ENCODE measurements around the gene KCNA2.

The KCNA2 gene

DNA sequence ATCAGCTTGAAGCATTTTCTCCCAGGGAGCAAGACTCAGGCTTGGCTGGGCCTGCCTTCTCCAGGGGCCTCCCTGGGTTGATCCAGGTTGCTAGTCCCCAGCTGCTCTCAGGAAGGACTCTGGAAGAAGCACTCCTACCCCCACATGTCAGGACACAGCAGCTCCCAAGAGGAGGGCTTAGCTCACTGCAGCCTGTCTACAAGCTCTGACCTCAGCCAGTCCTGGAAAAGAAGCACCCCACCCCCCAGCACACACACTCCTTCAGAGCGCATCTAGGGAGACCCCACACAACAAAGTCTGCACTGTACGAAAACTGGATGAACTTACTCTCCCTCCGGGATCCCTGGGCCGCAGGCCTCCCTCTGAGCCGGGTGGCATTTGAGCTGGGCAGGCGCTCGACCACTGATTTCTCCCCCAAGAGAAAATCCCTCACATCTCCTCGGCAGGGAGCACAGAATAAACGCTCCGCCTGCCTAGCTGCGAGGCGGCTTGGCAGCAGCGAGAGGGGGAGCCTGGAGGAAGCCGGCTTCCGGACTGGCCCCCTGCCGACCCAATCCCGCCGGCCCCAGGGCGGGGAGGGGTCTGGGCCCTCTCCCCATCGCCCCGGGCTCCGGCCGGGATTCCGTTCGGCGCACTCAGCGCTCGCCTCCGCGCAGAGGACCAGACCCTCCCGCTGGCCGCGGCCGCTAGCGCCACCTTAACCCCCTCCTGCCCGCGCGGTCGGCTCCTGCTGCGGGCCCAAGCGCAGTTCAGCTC is at the start of gene KCNA2:
TSS of gene KCNA2 (minus strand) at position 458 of the 756 bp plus-strand sequence. CDS start 1,576 bp downstream, outside the sequence.
- DNase-seq (ENCODE audit: low read depth in 2 of 2): no peak

DNA sequence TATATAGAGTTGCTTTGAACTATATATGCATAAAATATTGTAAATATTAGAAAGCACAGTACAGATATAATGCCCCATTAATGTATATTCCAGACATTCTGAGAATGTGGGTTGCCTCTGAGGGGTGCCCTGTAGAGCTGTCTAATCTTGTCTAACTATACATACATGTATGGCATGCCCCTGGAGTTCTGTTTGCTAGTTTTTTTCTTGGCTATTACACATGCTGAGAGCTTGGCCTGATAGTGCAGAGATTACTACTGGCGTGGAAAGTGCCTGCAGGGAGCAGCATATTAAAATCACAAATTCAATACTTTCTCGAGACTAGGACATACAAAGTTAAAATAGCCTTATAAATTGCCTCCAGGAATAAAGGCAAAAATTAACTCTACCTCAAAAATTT is 44.5 kb upstream of the KCNA2 start:
- no peak for DNase-seq (ENCODE audit: low read depth in 2 of 2)

DNA sequence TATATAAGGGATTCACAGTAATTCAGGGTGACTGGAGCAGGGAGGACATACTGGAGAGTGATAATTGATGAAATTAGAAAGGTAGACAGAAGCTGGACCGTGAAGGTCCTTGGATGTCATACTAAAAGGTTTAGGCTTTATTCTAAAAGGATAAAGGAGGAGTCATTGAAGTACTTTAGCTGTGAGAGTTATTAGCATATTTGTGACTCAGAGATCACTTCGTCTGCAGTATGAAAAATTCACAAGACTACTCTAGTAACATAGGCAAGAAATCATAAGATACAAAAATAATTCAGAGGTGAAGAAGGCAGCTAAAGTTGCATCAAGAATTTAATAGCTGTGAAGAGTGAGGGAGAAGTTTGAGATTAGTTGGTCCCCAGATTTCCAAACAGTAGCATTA is 42.3 kb upstream of the KCNA2 start:
- DNase-seq (ENCODE audit: low read depth in 2 of 2): no peak

DNA sequence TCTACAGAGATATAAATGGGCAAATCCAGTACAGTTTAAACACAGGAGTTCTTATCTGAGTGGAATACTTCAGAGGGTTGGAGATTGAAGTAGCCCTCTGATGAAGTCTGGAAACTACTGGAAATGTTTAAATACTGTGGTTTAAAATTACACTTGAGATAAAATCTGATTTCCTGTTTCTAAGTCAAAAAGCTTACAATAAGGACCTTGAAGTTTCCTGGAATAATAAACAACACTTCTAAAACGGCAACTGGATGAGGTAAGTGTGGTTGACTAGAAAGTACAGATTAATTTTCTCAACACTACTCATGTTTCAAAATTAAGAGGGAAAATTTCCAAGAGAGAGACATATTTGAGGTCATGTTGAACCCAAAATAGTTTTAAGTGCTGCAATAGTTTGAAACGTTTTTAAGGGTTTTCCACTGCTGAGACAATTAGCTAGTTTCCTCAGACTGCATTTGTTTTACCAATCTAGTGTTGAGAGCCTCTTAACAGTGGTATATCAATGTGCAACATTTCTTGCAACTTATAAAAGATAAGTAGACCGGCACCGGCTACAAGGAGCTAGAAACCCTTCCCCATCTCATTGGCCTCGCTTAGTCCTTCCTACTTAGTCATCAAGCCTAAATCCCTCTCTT is 41.2 kb upstream of the KCNA2 start:
- peak; percentile 8 to 18 for DNase-seq (ENCODE audit: low read depth in 2 of 2)

DNA sequence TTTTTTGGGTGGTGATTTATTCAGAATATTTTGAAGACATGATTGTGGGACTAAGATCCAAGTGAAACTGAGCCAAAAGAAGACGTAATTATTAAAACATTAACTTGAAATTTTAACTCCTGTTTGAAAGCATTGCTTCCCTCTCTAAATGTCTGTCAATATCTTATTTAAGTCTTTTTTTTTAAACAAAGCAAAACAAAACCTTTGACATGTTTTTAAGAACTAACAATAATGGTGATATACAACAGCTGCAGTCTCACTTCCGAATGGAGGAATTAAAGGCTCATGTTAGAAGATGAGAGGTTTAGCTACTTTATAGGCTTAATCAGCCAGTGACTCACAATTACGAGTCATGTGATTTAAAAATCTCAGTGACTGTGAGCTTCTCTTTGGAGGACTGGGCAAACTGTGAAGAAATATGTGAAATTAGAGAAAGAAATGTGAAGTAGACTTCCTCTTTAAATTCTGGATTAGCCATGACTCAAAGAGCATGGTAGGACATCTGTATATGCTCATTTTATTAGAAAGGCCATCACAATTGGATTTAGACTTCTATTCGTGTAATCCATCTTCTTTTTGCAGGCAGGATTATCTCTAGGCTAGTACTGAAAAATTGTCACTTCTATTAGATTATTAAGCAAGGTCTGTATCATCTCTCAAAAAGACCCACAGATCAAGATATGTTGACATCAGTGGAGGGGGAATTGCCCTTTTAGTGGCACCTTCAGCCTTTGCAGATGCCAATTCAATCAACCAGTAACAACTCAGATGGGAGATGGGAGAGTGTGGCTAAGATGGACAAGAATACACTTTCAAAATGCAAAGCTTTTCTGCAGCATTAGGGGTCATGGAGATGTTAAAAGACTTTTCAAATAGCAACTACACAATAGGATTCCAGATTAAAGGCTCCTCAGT is 39.9 kb upstream of the KCNA2 start:
- DNase-seq (ENCODE audit: low read depth in 2 of 2): peak in 1 of 2 experiments; percentile 6

DNA sequence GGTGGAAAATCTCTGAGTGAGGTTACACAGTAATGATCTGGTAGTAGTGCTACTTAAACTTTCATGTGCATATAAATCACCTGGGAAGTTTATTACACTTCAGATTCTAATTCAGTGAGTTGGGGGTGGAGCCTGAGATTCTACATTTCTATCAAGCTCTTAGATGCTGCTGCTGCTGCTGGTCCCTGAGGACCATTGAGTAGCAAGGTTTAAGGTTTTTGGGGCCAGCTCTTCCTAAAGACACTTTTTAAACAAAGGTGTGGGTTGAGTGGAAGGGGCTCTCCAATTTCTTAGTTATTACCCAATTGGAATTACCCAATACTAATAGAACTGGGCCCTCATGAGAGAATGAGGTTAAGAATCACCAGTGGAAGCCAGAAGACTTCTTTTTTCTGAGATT is 39.1 kb upstream of the KCNA2 start:
- DNase-seq (ENCODE audit: low read depth in 2 of 2): no peak

DNA sequence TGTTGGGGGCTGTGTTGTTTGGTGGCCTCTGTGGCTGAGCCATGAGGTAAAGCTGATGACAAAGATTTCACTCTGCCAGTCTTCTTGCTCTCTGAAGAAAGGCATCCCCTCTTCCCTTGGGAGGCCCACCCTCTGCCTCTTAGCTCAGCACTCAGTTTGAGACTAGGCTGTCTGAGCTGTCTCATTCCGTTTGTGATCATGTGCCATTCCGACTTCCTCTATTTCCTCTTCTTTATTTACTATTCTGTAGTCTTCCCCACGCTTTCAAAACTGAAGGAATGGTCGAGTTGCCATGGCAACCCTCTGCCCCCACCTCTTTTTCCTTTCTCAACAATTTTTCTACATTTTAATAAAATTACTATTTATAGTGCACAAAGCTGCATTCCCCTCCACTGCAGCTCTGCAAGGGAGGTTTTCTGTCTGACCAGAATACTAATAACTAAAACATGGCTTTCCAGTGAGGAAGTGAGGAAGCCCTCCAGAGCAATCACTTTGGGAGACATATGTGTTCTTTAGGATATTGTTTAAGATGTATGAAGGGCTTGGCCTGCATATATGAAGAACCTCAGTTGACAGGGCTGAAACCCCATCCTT is 37.8 kb upstream of the KCNA2 start:
- no peak for DNase-seq (ENCODE audit: low read depth in 2 of 2)

DNA sequence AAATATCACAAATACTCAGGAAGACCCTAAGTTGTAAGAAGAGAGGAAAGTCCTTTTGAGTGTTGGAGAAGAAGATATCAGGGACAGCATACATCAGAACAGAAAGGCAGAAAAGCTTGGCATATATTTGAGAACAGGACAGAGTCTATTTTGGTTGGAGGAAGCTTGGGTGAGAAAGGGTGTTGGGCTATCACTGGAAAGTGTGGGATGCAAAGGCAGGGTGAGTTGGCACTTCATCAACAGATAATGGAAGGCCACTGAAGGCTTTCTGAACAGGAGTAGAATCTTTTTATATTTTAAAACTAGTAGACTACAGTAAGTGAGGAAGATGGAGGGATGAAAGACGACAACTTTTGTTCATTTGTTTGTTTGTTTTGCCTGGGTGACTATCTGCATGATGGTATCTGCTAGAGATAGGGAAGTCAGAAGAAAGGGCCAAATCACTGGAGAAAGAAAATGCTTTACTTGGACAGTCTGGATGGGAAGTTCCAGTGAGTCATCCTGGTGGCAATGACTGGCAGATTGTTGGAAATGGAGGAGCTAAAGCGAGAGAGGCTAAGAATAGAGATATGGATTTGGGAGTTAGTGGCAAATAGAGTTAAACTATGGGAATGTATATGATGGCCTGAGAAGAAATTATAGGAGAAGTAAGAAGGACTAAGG is 33.7 kb upstream of the KCNA2 start:
- DNase-seq (ENCODE audit: low read depth in 2 of 2): no peak

DNA sequence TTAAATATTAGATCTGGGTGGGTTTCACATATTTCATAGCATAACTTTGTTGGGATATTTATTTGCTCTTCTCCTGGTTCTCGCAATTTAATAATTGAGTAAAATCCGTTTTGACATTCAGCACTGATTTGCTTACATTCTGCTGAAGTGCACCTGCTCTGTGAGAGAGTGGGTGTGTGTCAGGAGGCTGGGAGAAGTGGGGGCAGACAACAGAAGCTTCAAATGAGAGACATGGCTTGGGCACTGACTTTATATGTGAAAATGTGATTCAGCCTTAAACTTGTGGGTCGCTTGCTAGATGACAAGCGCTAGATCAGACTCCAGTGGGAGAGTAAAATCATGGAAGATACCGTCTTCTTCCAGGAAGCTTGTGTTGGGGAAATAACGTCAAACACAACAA is 32.4 kb upstream of the KCNA2 start:
- DNase-seq (ENCODE audit: low read depth in 2 of 2): no peak

DNA sequence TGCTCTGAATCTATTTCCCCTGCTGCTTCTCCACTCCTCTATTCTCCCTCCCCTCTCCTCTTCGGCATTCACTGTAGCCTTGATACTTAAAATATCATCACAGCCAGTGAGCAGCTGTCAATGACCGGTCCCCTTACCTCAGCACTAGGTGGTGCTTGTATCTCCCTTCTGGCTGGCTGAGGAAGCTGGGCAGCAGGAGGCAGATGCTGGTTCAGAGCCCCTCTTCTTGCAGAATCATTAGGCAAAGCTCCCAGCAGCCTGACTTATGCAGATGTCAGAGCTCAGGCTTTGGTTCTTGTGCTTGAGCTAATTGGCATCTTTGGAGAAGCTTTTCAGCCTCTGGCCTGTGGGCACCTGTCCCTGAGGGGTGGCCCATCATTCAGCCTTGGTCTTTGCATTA is 31.9 kb upstream of the KCNA2 start:
- no peak for DNase-seq (ENCODE audit: low read depth in 2 of 2)

DNA sequence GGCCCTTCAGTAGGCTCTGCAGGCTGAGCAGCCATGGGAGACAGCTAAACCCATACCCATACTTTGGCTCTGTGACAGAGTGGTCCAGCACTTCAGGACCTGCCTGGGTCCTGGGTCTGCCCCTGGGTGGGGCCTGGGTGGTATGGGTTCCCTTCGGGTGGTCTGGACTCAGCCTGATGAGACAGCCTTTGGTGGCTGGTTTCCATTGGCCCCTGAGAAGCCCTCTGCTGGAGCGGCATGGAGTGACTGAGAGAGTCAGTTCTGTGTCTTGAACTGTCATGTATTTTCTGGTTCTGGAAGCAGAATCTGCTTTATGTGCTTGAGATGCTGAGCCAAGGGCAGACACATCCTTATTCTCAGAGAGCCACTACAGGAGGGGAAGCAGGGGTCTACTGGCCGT is 31.3 kb upstream of the KCNA2 start:
- DNase-seq (ENCODE audit: low read depth in 2 of 2): no peak

DNA sequence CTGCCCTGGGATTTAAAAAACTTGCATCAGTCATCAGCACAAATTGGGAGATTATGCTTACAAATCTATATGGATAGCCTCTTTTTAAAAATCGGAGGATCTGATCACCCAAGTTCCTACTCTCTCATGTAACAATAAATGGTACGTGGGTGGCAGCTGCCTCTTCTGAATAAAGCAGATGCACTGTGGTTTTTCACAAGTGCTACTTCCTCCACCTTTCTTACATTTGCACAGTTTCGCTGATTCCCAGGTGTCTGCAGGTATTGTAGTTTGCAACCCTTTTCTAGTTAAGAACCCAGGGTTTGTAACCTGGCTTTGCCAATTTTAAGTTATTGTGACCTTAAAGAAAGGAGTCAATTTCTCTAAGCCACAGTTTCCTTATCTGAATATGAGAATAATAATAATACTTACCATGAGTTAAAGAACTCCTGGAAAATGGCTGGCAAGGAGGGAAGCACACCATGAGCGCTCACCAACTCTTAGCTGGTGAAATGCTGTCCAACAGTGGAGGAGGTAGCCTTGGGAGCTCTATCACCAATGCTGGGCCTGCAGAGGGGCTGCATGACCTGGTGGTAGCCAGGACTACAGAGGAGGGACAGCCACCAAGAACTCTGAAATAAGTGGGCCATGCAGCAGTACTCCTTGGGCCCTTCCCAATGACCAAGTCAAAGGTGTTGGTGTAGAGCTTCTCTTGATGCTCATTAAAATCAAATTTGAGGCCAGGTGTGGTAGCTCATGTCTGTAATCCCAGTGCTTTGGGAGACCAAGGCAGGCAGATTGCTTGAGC is 30.2 kb upstream of the KCNA2 start:
- no peak for DNase-seq (ENCODE audit: low read depth in 2 of 2)

DNA sequence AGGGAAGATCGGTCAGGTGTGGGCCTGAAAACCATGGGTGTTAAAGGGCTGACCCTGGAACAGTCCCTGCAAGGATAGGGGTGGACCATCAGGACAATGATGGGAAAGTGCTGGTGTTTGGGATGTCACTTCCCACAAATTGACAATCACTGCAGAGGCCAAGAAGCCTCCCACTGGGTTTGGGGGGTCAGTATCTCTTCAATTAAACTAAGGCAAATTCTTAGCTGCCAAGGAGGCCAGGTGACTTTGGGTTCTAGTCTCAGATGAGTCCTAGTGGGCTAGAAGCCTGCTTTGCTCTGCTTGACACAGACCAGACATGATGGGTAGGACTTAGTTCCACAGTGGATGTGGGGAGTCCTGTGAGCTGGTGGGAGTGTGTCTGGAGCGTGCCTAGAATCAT is 29.3 kb upstream of the KCNA2 start:
- no peak for DNase-seq (ENCODE audit: low read depth in 2 of 2)

DNA sequence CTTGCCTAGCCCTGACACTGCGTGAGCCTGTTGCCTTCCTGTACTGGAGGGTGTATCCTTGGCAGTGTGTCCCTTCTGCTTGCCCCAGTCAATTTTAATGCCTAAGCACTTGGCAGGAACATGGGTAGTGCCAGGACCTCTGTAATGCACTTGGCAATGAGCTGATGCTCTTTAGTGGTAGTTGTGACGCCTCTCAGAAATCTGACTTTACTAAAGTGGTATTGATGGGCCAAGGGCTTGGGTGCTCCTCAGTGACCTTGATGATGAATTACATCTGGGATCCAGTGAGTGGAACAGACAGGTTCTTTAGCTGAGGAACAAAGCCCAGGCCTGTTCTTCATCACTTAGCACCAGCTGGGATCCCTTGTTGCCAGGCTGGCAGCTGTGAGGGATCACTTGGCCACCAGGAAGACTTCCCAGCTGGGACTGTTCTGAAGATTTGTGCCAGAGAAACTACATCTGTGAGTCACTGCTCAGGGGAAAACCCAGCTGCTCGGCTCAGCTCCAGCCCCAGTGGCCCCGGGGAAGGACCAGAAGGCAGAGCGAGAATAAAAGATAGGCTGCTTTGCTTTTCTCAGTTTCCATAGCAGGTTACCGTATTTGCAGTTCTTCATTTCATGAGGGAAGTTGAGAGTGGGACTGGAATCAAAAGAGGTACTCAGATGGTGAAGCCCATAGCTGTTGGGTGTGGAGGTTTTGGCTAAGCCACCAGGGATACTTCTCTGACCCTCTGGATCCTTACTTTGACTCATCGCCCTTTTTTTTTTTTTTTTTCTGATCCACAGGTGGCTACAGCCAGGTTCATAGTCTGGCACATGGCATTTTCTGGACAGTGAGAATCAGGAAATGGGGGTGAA is 28.5 kb upstream of the KCNA2 start:
- DNase-seq (ENCODE audit: low read depth in 2 of 2): no peak

DNA sequence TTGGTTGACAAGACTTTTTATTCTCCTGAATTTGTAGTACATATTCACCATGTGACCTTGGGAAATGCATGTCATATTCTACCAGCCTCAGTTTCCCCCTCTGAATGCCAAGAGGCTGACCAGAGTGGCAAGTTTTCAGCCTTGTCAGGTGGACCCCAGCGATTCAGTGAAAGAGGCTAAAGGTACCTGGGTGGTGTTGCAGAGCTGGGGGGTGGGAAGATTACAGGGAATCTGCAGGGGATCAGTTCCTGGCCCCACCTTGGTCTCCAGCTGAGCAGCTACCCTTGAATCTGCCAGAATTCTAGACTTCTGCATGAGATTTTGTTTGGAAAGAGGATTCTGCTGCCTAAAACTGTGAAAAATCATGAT is 27.9 kb upstream of the KCNA2 start:
- DNase-seq (ENCODE audit: low read depth in 2 of 2): no peak

DNA sequence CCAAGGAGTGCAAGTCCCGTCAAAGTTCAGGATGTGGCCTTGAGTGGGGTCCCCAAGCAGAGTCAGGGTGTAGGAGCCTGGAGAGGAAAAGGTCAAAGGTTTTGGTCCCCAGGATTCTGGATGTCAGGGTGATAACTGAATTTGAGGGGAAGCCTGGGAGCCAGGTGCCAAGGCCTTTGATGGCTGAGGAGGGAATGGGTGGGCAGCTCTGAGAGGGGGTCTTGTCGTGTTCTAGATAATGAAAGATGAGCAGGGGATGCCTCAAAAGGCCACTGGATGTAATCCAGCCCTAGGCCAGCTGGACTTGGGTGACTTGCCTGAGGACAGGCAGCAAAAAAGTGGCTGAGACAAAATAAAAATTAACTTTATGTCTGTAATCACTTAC is 27.5 kb upstream of the KCNA2 start:
- no peak for DNase-seq (ENCODE audit: low read depth in 2 of 2)

DNA sequence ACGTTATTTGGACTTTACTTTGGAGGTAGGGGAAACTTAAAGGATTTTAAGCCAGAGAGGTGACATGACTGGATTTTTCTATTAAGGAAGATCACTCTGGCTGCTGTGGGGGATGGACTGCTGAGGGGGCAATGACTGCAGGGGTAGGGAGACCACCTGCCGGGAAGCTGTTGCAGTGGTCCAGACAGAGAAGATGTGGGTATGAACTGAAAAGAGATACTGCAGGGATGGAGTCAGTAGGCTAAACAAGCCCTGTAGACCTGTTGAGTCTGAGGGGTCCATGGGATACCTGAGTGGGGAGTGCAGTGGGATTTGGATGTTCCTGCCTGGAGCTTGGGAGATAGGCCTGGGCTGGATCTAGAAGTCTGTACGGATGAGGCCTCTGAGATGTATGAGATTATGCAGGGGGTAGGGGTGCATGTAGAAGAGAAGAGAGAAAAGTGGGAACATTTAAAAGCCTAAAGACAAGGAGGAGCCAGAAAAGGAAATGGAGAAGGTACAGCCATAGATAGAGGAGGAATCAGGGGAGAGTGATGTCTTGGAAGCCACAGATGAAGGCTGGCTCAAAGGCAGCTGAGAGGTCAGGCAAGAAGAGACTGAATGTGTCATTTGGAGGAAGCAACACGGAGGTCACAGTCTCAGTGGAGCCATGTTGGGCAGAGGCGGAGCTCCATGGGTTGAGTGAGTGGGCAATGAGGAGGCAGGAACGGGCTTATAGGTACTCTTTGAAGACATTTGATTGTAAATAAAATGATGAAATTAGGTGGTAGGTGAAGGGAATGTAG is 25.9 kb upstream of the KCNA2 start:
- DNase-seq (ENCODE audit: low read depth in 2 of 2): no peak

DNA sequence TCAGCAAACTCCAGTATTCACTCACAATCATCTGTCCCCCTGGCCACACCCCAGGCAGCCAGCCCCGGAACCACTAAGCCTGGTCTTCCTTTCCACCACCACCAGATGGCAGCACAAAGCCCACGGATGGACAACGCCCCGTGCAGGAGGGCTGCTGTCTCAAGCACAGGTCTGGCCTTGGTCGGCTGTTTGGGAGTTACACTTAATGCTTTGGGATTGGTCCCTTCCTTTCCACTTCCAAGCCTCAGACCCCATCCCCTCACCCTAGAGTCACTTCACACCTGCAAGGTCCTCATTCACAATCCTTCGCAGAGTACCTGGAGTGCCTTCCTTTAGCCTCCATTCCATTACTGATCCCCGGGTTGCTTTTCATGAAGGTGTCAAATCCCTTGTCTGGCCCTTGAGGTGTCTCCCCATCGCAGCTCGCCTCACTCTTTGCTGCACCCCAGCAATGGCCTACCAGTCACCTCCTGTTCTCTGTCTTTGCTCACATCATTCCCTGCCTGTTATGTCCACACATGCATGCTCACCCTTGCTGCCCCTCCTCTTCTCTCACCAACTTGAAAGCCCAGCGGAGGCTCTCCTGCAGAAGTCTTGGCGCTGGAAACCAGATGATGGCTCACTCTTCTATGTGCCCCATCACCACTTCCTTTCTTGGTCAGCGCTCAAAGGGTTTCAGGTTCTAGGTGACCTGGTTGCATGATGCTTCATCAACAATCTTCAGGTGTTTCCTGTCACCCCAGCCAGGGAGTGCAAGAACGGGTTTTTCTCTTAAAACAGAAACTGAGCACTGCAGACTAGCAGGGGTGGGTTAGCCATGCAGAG is 24.9 kb upstream of the KCNA2 start:
- DNase-seq (ENCODE audit: low read depth in 2 of 2): no peak

Data from fibroblast of skin of left biceps (primary cell).